Activated CD4-positive, alpha-beta T cell treated with anti-CD3 and anti-CD28 coated beads for 4 hours (primary cell): ENCODE measurements around the gene MPZL1.
A peak's percentile ranks its signal among the peaks of the same experiment; 100 is the strongest.
"Not testable (repeated sequence)": the region's sequence is repeated elsewhere in the genome, so short reads cannot be mapped to it uniquely, and the experiment has no call there.

Source experiments
- DNase-seq, 2 donors: peaks; one replicate each; pipeline ENCODE4 v3.0.0-alpha.2; 2020

MPZL1 gene

GRCh38 chr1:167719715-167720421 lies 1.9 kb upstream of the MPZL1 start:
- not testable (repeated sequence) for DNase-seq

GRCh38 chr1:167720965-167721616 lies 691 bp upstream of the MPZL1 start:
- DNase-seq = no peak

DNA sequence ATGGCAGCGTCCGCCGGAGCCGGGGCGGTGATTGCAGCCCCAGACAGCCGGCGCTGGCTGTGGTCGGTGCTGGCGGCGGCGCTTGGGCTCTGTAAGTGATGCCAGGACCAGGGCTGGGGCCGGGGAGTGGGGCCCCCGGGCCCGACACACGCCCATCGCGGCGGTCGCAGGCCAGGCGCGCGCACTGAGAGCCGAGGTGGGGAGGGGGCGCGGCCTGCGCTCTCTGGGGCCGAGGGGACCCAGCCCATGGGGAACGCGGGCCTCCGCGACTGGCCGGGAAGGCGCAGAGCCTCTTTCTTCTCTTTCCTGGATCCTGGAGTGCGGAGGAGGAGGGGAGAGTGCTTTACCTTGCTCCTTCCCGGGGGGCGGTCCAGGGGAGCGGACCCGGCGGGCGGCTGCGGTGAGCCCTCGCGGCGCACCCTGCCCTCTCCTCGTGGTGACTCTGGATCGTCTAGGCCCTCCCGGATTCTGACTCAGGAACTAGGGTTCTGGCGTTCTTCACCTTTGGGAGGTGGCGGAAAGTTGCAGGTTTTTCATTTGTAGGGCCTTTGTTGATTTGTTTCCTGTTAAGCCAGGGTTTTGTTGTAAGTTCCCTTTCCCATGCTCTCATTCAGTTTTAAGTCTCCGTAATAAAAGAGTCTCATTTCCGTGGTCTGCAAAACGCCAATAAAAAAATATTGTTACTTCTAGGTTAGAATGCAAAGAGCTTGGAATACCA lies 529 bp downstream of the MPZL1 start:
- DNase-seq = peak in 1 of 2 donors; percentile 20

- no peak for DNase-seq
Measured at GRCh38 chr1:167722870-167723251, 1.1 kb downstream of the MPZL1 start.

DNA sequence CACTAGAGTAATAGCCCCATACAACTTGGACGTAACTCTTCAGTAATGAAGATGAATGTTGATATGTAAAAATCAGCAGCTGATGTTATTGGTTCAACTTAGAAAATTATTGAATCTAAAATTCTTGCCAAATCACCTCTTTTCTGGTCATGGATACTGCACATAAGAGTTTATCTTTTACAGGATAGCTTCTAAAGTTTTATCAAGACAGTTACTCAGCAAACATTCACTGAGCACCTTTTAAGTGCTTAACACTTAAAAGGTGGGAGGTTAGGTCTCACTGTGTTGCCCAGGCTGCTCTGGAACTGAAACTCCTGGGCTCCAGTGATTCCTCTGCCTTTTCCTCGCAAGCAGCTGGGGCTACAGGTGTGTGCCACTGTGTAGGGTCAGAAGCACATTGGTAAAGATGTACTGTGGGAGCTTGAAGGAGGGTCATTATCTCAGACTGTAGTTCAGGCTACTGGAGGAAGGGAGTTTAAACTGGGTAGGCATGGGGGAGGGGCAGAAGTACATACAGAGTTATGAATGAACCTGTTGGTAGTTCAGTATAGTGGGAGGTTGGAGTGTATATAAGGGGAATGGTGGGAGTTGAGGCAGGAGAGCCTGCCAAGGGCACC lies 2.0 kb downstream of the MPZL1 start:
- no peak for DNase-seq

DNA sequence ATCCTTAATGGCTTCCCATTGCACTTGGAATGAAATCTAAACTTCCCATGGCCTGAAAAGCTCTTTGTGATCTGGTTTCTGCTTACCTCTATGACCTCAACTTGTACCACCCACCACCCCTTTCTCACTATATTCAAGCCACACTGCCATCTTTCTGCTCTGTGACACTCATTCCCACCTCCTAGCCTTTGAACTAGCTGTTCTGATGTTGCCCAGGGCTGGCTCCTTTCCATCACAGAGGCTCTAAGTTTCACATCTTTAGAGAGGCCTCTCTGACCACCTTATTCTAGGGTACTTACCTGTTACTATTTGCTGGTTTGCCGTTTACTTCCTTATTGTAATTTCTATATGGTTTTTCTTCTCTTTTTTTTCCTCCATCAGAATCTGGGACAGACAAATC lies 4.2 kb downstream of the MPZL1 start:
- no peak for DNase-seq

GRCh38 chr1:167728818-167729410 lies 7.1 kb downstream of the MPZL1 start:
- no peak for DNase-seq

DNA sequence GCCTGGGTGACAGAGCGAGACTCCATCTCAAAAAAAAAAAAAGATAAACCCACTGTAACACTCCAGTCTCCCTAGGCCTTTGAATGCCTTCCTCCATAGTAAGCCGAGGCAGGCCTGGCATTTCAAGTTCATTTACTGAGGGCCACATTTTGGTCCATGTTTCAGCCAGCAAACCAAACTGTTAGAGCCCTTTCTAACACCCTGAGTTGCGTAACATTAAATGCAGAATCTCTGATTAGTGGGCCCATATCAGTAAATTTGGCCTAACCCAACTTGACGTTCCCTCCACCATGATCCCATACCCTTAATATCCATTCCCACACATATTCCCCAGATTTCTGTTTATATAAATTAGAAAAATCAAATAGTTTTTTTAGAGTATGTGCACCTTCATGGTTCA lies 12.4 kb downstream of the MPZL1 start:
- no peak for DNase-seq

- no peak for DNase-seq
Measured at GRCh38 chr1:167734841-167735240, 13.1 kb downstream of the MPZL1 start.

DNA sequence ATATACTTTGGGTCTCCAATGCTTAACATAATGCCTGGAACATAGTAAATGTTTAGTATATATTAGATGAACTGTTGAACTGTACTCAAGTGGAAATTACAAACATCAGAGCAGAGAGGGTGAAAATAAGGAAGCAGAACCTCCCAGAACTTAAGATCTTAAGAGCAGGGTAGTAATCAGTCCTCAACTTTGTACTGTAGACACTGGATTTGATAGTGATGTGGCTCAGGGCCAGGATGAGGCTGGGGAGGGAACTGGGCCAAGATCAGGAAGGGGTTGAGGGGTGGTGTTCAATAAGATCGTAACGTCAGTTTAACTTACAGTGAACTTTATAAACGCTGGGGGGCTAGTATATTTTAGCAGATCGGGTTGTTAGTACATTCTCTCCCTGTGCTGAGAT lies 15.4 kb downstream of the MPZL1 start:
- no peak for DNase-seq

GRCh38 chr1:167738158-167738557 lies 16.4 kb downstream of the MPZL1 start:
- DNase-seq = no peak

DNA sequence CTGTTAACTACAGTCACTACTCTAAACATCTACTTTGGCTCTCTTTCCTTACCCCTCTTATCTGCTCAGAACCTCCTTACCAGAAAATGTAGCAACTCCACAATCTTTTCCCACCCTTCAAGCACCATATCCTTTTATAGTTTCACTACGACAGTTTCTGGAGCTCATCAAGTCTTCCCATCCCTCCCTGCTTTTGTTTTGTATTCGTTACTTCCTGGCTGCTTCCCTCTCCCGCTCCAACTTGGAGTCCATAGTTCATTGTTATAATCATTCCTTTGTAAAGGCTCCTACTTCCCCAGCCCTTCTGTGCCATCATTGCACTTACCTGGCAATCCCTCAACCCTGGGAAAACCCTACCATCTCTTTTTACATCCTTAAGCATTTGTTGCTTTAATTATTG lies 18.0 kb downstream of the MPZL1 start:
- DNase-seq = no peak

GRCh38 chr1:167741103-167741502 lies 19.3 kb downstream of the MPZL1 start:
- DNase-seq = not testable (repeated sequence)

- DNase-seq = not testable (repeated sequence)
Measured at GRCh38 chr1:167742392-167743057, 20.7 kb downstream of the MPZL1 start.

- no peak for DNase-seq
Measured at GRCh38 chr1:167744901-167745300, 23.1 kb downstream of the MPZL1 start.

DNA sequence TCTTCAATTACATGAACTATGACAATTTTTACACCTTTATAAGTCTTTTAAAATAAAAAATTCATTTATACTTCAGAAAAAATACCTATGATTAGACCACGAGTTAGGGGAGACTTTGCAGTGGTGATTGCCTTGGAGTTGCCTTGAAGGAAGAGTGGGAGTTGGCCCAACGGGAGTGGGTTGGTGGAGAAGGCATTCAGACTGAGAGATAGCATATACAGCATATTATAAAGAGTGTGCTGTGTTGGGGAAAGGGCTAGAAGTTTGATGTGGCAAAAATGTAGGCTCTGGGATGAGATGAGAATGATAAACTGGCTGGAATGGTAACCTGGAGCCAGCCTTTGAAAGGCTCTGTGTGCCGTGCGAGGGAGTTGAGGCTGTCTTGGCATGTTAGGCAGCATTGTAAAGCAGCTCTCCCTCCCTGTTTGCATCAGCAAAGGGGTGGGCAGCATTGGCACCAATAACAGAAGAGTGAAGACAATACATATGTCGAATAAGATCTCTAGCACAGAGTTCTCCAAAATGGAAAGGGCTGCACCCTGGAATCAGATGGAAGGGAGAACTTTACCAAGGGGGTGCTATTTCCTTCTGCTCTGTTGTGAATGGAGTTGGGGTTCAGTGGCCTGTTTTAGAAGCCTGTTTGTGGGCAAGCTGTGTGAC lies 24.4 kb downstream of the MPZL1 start:
- DNase-seq = no peak

DNA sequence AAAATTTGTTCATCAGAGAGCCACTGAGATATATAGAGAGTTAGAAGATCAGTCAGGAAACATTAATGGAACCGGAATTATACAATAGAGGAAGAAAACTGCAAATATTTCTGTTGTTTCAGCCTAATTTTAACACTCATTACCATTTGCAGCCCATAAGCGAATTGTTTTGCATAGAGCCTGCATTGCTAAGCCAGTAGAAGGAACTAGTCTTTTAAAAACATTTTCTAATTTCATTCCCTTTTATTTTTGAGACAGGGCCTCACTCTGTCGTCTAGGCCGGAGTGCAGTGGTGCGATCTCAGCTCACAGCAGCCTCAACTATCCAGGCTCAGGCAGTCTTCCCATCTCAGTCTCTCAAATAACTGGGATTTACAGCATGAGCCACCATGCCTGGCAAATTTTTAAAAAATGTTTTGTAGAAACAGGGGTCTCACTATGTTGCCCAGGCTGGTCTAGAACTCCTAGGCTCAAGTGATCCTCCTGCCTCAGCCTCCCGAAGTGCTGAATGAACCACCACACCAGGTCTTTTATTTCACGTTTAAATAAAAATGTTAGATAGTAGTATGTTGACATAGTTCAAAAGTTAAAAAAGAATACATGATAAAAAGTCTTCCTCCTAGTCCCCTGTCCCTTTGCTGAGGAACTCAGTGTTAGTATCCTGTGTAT lies 25.3 kb downstream of the MPZL1 start:
- DNase-seq = no peak

DNA sequence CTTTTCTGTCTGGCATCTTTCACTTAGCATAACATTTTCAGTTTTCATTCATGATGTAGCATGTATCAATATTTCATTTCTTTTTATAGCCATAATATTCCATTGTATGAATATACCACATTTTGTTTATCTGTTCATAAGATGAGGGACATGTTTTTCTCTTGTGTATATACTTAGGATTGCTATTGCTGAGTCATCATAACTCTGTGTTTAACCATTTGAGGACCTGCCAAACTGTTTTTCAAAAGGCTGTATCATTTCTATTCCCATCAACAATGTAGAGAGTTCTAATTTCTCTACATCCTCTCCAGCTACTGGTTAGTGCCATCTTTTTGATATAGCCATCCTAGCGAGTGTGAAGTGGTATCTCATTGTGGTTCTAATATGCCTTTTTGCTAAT lies 26.2 kb downstream of the MPZL1 start:
- no peak for DNase-seq

DNA sequence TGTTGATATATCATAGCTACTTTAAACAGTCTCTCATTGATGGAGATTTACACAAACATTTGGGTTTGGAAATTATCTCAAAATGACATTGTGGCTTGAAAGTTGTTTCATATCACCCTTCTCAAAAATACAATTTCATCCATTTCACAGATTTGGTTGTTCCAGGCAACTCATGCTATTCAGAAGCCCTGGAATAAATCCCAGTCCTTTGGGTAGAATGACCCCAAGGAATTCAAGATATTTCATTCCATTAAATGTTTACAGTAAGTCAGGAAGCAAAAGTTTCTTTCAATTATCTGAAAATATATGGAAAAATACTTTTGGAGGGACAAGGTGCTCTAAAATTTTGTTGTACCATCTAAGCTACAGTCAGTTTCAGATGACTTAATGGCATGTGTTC lies 27.1 kb downstream of the MPZL1 start:
- DNase-seq = no peak

- no peak for DNase-seq
Measured at GRCh38 chr1:167749741-167750140, 28.0 kb downstream of the MPZL1 start.

- no peak for DNase-seq
Measured at GRCh38 chr1:167750641-167751040, 28.9 kb downstream of the MPZL1 start.

DNA sequence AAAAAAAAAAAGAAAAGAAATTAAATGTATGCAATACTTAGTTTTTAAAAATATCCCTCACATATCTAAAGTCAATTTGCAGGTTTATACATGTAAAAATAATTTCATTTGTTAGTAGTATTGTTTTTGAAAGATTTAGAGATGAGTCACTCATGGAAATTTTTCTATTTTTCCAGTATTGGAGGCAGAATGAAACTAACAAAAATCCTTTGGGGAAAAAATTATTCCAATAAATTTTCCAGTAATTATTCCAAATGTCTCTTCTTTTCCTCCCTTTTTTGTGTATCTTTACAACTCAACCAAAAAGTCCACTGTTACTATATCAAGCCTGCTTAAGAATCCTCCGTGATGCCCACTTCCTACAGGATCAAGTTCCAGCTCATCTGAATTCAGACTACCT lies 29.9 kb downstream of the MPZL1 start:
- no peak for DNase-seq
